Spleen (tissue), 7 donors: ENCODE measurements around the gene TLDC2.

Experiments
- CTCF ChIP-seq, 11 experiments: fragments of 200-600 bp in 7 of 11; fragments of 450-650 bp in 4 of 11; sonication (generic) in 4 of 11; IDR thresholded peaks in 8 of 11; conservative IDR thresholded peaks in 3 of 11; 1 replicate in 7 of 11; 2 replicates in 4 of 11; pipeline versions ENCODE4 v1.4.0 to v1.8.0; 2016 to 2021; ENCODE audit warnings: antibody characterized with exemption in 11 of 11, inconsistent platforms in 4 of 11, mild to moderate bottlenecking in 1 of 11
- POLR2A ChIP-seq, 3 donors: fragments of 450-650 bp; IDR thresholded peaks; one replicate each; pipeline ENCODE4 v1.5.1; 2017; ENCODE audit warnings: antibody characterized with exemption in 3 of 3, mild to moderate bottlenecking in 1 of 3
- donor health status: DM: no; HTN: no; CAD: no; lungs with moderate emphysema.
- donor health status: DM: no; HTN: no; CAD: no.
- donor health status: DM: no; HTN: no; CAD: no.

DNA sequence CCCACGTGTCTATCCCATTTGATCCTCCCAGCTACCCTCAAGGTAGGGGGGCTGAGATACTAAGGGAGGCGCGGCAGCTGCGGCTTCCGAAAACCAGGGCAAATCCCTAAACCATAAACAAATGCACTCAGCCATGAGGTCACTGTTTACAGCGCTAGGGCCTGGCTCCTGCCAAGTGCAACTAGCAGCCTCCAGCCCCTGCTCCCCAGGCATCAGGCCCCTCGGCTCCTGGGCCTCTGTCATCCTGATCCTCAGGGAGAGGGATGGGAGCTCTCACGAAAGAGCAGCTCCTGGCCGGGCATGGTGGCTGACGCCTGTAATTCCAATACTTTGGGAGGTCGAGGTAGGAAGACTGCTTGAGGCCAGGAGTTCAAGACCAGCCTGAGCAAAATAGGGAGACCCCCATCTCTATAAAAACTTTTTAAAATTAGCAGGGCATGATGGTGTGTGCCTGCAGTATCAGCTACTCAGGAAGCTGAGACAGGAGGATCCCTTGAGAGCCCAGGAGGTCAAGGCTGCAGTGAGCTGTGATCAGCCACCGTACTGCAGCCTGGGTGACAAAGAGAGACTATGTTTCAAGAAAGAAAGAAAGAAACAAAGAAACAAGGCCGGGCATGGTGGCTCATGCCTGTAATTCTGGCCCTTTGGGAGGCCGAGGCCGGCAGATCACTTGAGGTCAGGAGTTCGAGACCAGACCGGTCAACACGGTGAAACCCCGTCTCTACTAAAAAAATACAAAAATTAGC is 42.5 kb upstream of the TLDC2 start:
- no peak for TF ChIP-seq CTCF (IDR thresholded peaks at IDR 0.05 in 8 of 11, conservative IDR thresholded peaks at IDR 0.05 in 3 of 11)
- no peak for TF ChIP-seq POLR2A (IDR thresholded peaks at IDR 0.05)
